K562 treated with DMSO at 1 percent for 48 hours (cell line): ENCODE results near the gene SLAIN2. TPM values are rescaled to one million over a fixed set of nuclear protein-coding genes. Genes with fewer than 3 reads are reported as not detected.

Source experiments
- total RNA-seq: library from RNA; unstranded; fragments of 300-600 nt; gene quantifications from 2 replicates; pipeline ENCODE4 v1.2.3, GENCODE V29; 2022; ENCODE audit warnings: low replicate concordance; ENCODE audit errors: extremely low read depth

Gene SLAIN2
- total RNA-seq, result 56.3 TPM in 1 of 2 replicates, not detected in the other

GRCh38 chr4:48340965-48341775 lies at the start of gene SLAIN2:
SLAIN2 (plus strand) TSS chr4:48341529; CDS start chr4:48341740, 211 bp downstream.

Other genes with a start within 250 kb of the SLAIN2 start
- not detected in 2 replicates for gene TXK, start 207.3 kb upstream of the SLAIN2 start, total RNA-seq
- gene TEC, start 71.7 kb upstream of the SLAIN2 start, total RNA-seq, result not detected in 2 replicates
- not detected in 2 replicates for gene SLC10A4, start 141.8 kb downstream of the SLAIN2 start, total RNA-seq
- gene ZAR1, start 148.7 kb downstream of the SLAIN2 start, total RNA-seq, result not detected in 2 replicates